Measurements from ENCODE around the gene ASTN2.

GRCh38 chr9:116733010-116733641 lies 681.7 kb downstream of the ASTN2 start:
- no peak for TF ChIP-seq CTCF (IDR thresholded peaks at IDR 0.05)
- TF ChIP-seq POLR2A (IDR thresholded peaks at IDR 0.05): no peak

Measured in testis (tissue), 2 donors.